GM19463 (cell line): ENCODE measurements around the gene MYRIP.

ENCODE experiments used
- ATAC-seq: cut with Tn5 transposase; IDR thresholded peaks from one replicate; pipeline ENCODE4 v1.9.1; 2021; ENCODE audit warnings: mild to moderate bottlenecking, moderate library complexity; ENCODE audit not compliant: unreplicated experiment

The MYRIP gene

GRCh38 chr3:40308725-40309417, 499.5 kb downstream of the MYRIP start:
- ATAC-seq: no peak

GRCh38 chr3:40309418-40309924, 500.1 kb downstream of the MYRIP start, which contains the start of gene EIF1B:
Gene EIF1B (plus strand): TSS chr3:40309707. CDS start chr3:40309942, 235 bp downstream.
- peak; percentile 93 for ATAC-seq
